SK-N-SH treated with all-trans-retinoic acid at 6 μM for 48 hours (cell line): ENCODE results near the gene RTN4R.
A peak's percentile ranks its signal among the peaks of the same experiment; 100 is the strongest.

ENCODE experiments used
- ATAC-seq: fragments of 200-7000 bp; cut with Tn5 transposase; 3 replicates; pipeline ENCODE4 v1.9.1; 2020; ENCODE audit warnings: mild to moderate bottlenecking, moderate library complexity
- ARNTL ChIP-seq: fragments of 450-650 bp; formaldehyde crosslinking; IDR thresholded peaks from 2 replicates; pipeline ENCODE4 v1.5.0; 2020; ENCODE audit warnings: low read depth, mild to moderate bottlenecking, moderate library complexity, borderline replicate concordance
- BACH2 ChIP-seq: fragments of 250-450 bp; sonication (Bioruptor Pico); IDR thresholded peaks from 2 replicates; pipeline ENCODE4 v1.9.0; 2021; ENCODE audit warnings: mild to moderate bottlenecking, borderline replicate concordance
- CSDC2 ChIP-seq: fragments of 250-450 bp; sonication (Bioruptor Pico); IDR thresholded peaks from 2 replicates; pipeline ENCODE4 v1.5.0; 2020; ENCODE audit warnings: mild to moderate bottlenecking, moderate library complexity
- CSRNP3 ChIP-seq: fragments of 250-450 bp; sonication (Bioruptor Pico); IDR thresholded peaks from 2 replicates; pipeline ENCODE4 v1.5.1; 2021; ENCODE audit warnings: mild to moderate bottlenecking, moderate library complexity
- ESRRG ChIP-seq: fragments of 250-450 bp; sonication (Bioruptor Pico); IDR thresholded peaks from 2 replicates; pipeline ENCODE4 v1.6.1; 2021; ENCODE audit warnings: mild to moderate bottlenecking
- GLIS3 ChIP-seq: fragments of 250-450 bp; sonication (Bioruptor Pico); IDR thresholded peaks from 2 replicates; pipeline ENCODE4 v1.5.0; 2020; ENCODE audit warnings: mild to moderate bottlenecking, moderate library complexity
- ISL1 ChIP-seq: fragments of 250-450 bp; sonication (Bioruptor Pico); IDR thresholded peaks from 2 replicates; pipeline ENCODE4 v2.1.2; 2022; ENCODE audit warnings: mild to moderate bottlenecking, moderate library complexity
- OSR1 ChIP-seq: fragments of 250-450 bp; sonication (Bioruptor Pico); IDR thresholded peaks from 2 replicates; pipeline ENCODE4 v1.8.0; 2022; ENCODE audit warnings: moderate library complexity, mild to moderate bottlenecking, inconsistent platforms
- PATZ1 ChIP-seq: fragments of 250-450 bp; sonication (Bioruptor Pico); IDR thresholded peaks from 2 replicates; pipeline ENCODE4 v1.8.0; 2020; ENCODE audit warnings: mild to moderate bottlenecking, moderate library complexity, borderline replicate concordance
- PPARA ChIP-seq: fragments of 250-450 bp; sonication (Bioruptor Pico); IDR thresholded peaks from 2 replicates; pipeline ENCODE4 v1.5.0; 2020; ENCODE audit warnings: mild to moderate bottlenecking, borderline replicate concordance
- RARB ChIP-seq: fragments of 250-450 bp; sonication (Bioruptor Pico); IDR thresholded peaks from 2 replicates; pipeline ENCODE4 v1.8.0; 2021; ENCODE audit warnings: mild to moderate bottlenecking, moderate library complexity
- SNAI2 ChIP-seq: fragments of 250-450 bp; sonication (Bioruptor Pico); IDR thresholded peaks from 2 replicates; pipeline ENCODE4 v1.5.0; 2020; ENCODE audit warnings: mild to moderate bottlenecking, moderate library complexity
- TCF4 ChIP-seq: fragments of 250-450 bp; sonication (Bioruptor Pico); IDR thresholded peaks from 2 replicates; pipeline ENCODE4 v1.8.0; 2021; ENCODE audit warnings: mild to moderate bottlenecking, moderate library complexity, borderline replicate concordance
- TOX ChIP-seq: fragments of 250-450 bp; sonication (Bioruptor Pico); IDR thresholded peaks from 2 replicates; pipeline ENCODE4 v1.8.0; 2021; ENCODE audit warnings: mild to moderate bottlenecking, moderate library complexity, borderline replicate concordance
- TSHZ2 ChIP-seq: fragments of 250-450 bp; sonication (Bioruptor Pico); IDR thresholded peaks from 2 replicates; pipeline ENCODE4 v1.5.0; 2020; ENCODE audit warnings: mild to moderate bottlenecking, moderate library complexity
- ZC3H10 ChIP-seq: fragments of 250-450 bp; sonication (Bioruptor Pico); IDR thresholded peaks from 2 replicates; pipeline ENCODE4 v1.5.1; 2021; ENCODE audit warnings: mild to moderate bottlenecking, moderate library complexity
- ZFP3 ChIP-seq: fragments of 250-450 bp; sonication (Bioruptor Pico); IDR thresholded peaks from 2 replicates; pipeline ENCODE4 v1.5.0; 2020; ENCODE audit warnings: mild to moderate bottlenecking, moderate library complexity
- ZNF565 ChIP-seq: fragments of 450-650 bp; formaldehyde crosslinking; conservative IDR thresholded peaks from 2 replicates; pipeline ENCODE4 v1.5.0; 2020; ENCODE audit warnings: low read depth, mild to moderate bottlenecking, moderate library complexity
- ZNF70 ChIP-seq: fragments of 450-650 bp; formaldehyde crosslinking; IDR thresholded peaks from 2 replicates; pipeline ENCODE4 v1.5.0; 2020; ENCODE audit warnings: mild to moderate bottlenecking, moderate library complexity
- ZNF8 ChIP-seq: fragments of 450-650 bp; formaldehyde crosslinking; IDR thresholded peaks from 2 replicates; pipeline ENCODE4 v1.5.0; 2020; ENCODE audit warnings: mild to moderate bottlenecking, moderate library complexity
- TF ChIP-seq, protein P1 (sequence below): fragments of 250-450 bp; sonication (Bioruptor Pico); IDR thresholded peaks from 2 replicates; pipeline ENCODE4 v1.5.1; 2020; ENCODE audit warnings: low read depth, mild to moderate bottlenecking, moderate library complexity
- TF ChIP-seq, protein P2 (sequence below): fragments of 250-450 bp; sonication (Bioruptor Pico); IDR thresholded peaks from 2 replicates; pipeline ENCODE4 v1.8.0; 2021; ENCODE audit warnings: low read depth, mild to moderate bottlenecking, moderate library complexity, borderline replicate concordance

RTN4R gene

DNA sequence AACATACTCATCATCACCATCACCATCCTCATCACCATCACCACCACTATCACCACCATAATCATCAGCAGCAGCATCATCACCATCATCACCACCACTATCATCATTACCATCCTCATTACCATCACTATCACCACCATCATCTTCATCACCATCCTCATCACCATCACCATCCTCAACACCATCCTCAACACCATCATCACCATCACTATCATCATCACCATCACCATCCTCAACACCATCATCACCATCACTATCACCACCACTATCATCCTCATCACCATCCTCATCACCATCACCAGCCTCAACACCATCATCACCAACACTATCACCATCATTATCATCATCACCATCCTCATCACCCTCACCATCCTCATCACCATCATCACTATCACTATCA, 16.6 kb downstream of the RTN4R start:
- ATAC-seq = no peak
- no peak for TF ChIP-seq PATZ1 (CRISPR knock-in tag)
- TF ChIP-seq ZNF70 (CRISPR knock-in tag) = no peak
- no peak for TF ChIP-seq OSR1 (CRISPR knock-in tag)
- TF ChIP-seq RARB (CRISPR knock-in tag) = no peak
- TF ChIP-seq, all 23 proteins: peak for 0

GRCh38 chr22:20249797-20250354, 18.2 kb downstream of the RTN4R start:
- TF ChIP-seq ZFP3 (no peak), ZNF8 (CRISPR knock-in tag) (no peak), ZC3H10 (CRISPR knock-in tag) (no peak), SNAI2 (CRISPR knock-in tag) (no peak), BACH2 (CRISPR knock-in tag) (no peak), ARNTL (CRISPR knock-in tag) (no peak)
- TF ChIP-seq, all 23 proteins: peak for 0
- ATAC-seq = peak; percentile 14; the same call in 2 of the 3 replicates

GRCh38 chr22:20248461-20248978, 19.6 kb downstream of the RTN4R start:
- no peak for TF ChIP-seq CSRNP3
- TF ChIP-seq, protein P1, sequence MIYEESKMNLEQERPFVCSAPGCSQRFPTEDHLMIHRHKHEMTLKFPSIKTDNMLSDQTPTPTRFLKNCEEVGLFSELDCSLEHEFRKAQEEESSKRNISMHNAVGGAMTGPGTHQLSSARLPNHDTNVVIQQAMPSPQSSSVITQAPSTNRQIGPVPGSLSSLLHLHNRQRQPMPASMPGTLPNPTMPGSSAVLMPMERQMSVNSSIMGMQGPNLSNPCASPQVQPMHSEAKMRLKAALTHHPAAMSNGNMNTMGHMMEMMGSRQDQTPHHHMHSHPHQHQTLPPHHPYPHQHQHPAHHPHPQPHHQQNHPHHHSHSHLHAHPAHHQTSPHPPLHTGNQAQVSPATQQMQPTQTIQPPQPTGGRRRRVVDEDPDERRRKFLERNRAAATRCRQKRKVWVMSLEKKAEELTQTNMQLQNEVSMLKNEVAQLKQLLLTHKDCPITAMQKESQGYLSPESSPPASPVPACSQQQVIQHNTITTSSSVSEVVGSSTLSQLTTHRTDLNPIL (CRISPR knock-in tag) = no peak
- no peak for TF ChIP-seq ESRRG (CRISPR knock-in tag)
- no peak for TF ChIP-seq ZNF8 (CRISPR knock-in tag)
- TF ChIP-seq ZNF565 (CRISPR knock-in tag) = no peak
- no peak for TF ChIP-seq ISL1
- TF ChIP-seq, protein P2, sequence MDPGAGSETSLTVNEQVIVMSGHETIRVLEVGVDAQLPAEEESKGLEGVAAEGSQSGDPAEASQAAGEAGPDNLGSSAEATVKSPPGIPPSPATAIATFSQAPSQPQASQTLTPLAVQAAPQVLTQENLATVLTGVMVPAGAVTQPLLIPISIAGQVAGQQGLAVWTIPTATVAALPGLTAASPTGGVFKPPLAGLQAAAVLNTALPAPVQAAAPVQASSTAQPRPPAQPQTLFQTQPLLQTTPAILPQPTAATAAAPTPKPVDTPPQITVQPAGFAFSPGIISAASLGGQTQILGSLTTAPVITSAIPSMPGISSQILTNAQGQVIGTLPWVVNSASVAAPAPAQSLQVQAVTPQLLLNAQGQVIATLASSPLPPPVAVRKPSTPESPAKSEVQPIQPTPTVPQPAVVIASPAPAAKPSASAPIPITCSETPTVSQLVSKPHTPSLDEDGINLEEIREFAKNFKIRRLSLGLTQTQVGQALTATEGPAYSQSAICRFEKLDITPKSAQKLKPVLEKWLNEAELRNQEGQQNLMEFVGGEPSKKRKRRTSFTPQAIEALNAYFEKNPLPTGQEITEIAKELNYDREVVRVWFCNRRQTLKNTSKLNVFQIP (CRISPR knock-in tag) = no peak
- TF ChIP-seq CSDC2 = no peak
- no peak for TF ChIP-seq ARNTL (CRISPR knock-in tag)
- TF ChIP-seq GLIS3 (CRISPR knock-in tag) = no peak
- TF ChIP-seq PATZ1 (CRISPR knock-in tag) = no peak
- TF ChIP-seq ZNF70 (CRISPR knock-in tag) = no peak
- no peak for TF ChIP-seq ZC3H10 (CRISPR knock-in tag)
- TF ChIP-seq ZFP3 = no peak
- no peak for TF ChIP-seq PPARA (CRISPR knock-in tag)

GRCh38 chr22:20247608-20248171, 20.4 kb downstream of the RTN4R start:
- ATAC-seq = no peak
- TF ChIP-seq TCF4 (CRISPR knock-in tag) (no peak), OSR1 (CRISPR knock-in tag) (no peak), ESRRG (CRISPR knock-in tag) (no peak), TSHZ2 (no peak), TOX (CRISPR knock-in tag) (no peak), ZFP3 (no peak)
- TF ChIP-seq, protein P1 (CRISPR knock-in tag) = no peak

More at GRCh38 chr22:20248461-20248978, 19.6 kb downstream of the RTN4R start:
- ATAC-seq = no peak
